Small intestine (tissue), 7 donors: ENCODE data around the gene PTPN22. TPM values are rescaled to one million over a fixed set of nuclear protein-coding genes. Genes with fewer than 3 reads are reported as not detected.

Experiments used
- DNase-seq, 2 donors: peaks; one replicate each; pipeline versions ENCODE4 v3.0.0 to v3.0.0-alpha.2; 2013
- FAIRE-seq: peaks from 2 replicates; lab custom pipeline; 2012; peaks lifted over from hg19 to GRCh38; lab: Jason Lieb, UNC
- H3K27ac ChIP-seq, 3 donors: one replicate each; pipeline ENCODE4 v1.5.1; 2013; ENCODE audit warnings: low read length in 2 of 3, mild to moderate bottlenecking in 2 of 3, control low read depth in 1 of 3, inconsistent platforms in 1 of 3, low read depth in 1 of 3, moderate library complexity in 1 of 3
- H3K27me3 ChIP-seq, 3 donors: one replicate each; pipeline ENCODE4 v1.6.1; 2013; ENCODE audit warnings: low read length in 3 of 3, inconsistent platforms in 1 of 3; ENCODE audit not compliant: control insufficient read depth in 3 of 3, insufficient read depth in 3 of 3
- H3K36me3 ChIP-seq, 3 donors: one replicate each; pipeline ENCODE4 v1.6.1; 2013; ENCODE audit warnings: low read length in 3 of 3, inconsistent platforms in 1 of 3, low read depth in 1 of 3, mild to moderate bottlenecking in 1 of 3, moderate library complexity in 1 of 3; ENCODE audit not compliant: control insufficient read depth in 3 of 3, insufficient read depth in 2 of 3
- H3K4me1 ChIP-seq, 3 donors: one replicate each; pipeline ENCODE4 v1.6.1; 2013; ENCODE audit warnings: low read length in 2 of 3, inconsistent platforms in 1 of 3, low read depth in 1 of 3, mild to moderate bottlenecking in 1 of 3, moderate library complexity in 1 of 3; ENCODE audit not compliant: control insufficient read depth in 3 of 3, insufficient read depth in 2 of 3
- H3K4me3 ChIP-seq, 3 donors: one replicate each; pipeline ENCODE4 v1.5.1; 2013; ENCODE audit warnings: low read length in 3 of 3, control low read depth in 1 of 3, inconsistent platforms in 1 of 3, low read depth in 1 of 3, mild to moderate bottlenecking in 1 of 3, moderate library complexity in 1 of 3
- H3K9me3 ChIP-seq, 2 donors: one replicate each; pipeline ENCODE4 v1.6.1; 2013; ENCODE audit warnings: low read depth in 1 of 2, low read length in 1 of 2; ENCODE audit not compliant: control insufficient read depth in 2 of 2, insufficient read depth in 1 of 2
- WGBS, 3 donors: extraction: QIAGEN DNeasy Blood & Tissue Kit; methylation state at CpG; one replicate each; pipeline ENCODE4 v1.1.7; 2013; 5-methylcytosine and 5-hydroxymethylcytosine counted together
- polyA plus RNA-seq, 4 donors: library from polyadenylated mRNA; stranded (reverse) in 3 of 4; unstranded in 1 of 4; fragments of 200-250 nt in 3 of 4; fragments of 120-200 nt in 1 of 4; gene quantifications; one replicate each; pipeline versions ENCODE4 v1.2.1 to v1.2.3, GENCODE V29; 2013
- donor health status: healthy with polysubstance abuse.
- donor health status: control.
- donor health status: control.
- donor health status: Bipolar disorder and iron deficiency.
- donor health status: healthy.

Gene PTPN22
- polyA plus RNA-seq, 4 donors: 2.0 to 20.1 (median 8.4) TPM

GRCh38 chr1:113821916-113822315 is 49.6 kb downstream of the PTPN22 start:
- Histone ChIP-seq H3K36me3 (peaks cover 0 to 11% (median 0%) of the 10 kb centered on the region in 3 donors), H3K27ac (no peak overlapping the region), H3K27me3 (no peaks in the 10 kb centered on the region), H3K4me3 (no peak overlapping the region), H3K9me3 (no peaks in the 10 kb centered on the region), H3K4me1 (no peaks in the 10 kb centered on the region)
- no peak for FAIRE-seq
- WGBS, 3 donors: 63 to 81% (median 79%) methylated on average over 1 of the region's 1 CpG
- DNase-seq: no peak

GRCh38 chr1:113818578-113818977 is 52.9 kb downstream of the PTPN22 start:
- H3K27me3 ChIP-seq: no peaks in the 10 kb centered on the region
- DNase-seq: no peak
- H3K27ac ChIP-seq: no peak overlapping the region
- peaks cover 0 to 10% (median 0%) of the 10 kb centered on the region in 3 donors for H3K36me3 ChIP-seq
- no peak overlapping the region for H3K4me3 ChIP-seq
- no peak for FAIRE-seq
- no peaks in the 10 kb centered on the region for H3K4me1 ChIP-seq
- WGBS, 3 donors: 92 to 98% (median 94%) methylated on average over 2 of the region's 2 CpGs
- no peaks in the 10 kb centered on the region for H3K9me3 ChIP-seq

GRCh38 chr1:113813218-113813617 is 58.3 kb downstream of the PTPN22 start:
- FAIRE-seq (no peak), DNase-seq (no peak)
- H3K27ac ChIP-seq: no peak overlapping the region
- 92 to 97% (median 95%) methylated on average over 15 of the region's 15 CpGs for WGBS, 3 donors
- H3K36me3 ChIP-seq: peaks cover 0 to 2% (median 0%) of the 10 kb centered on the region in 3 donors
- H3K4me3 ChIP-seq: no peak overlapping the region
- no peaks in the 10 kb centered on the region for H3K27me3 ChIP-seq
- no peaks in the 10 kb centered on the region for H3K9me3 ChIP-seq
- peaks cover 3 to 9% (median 4%) of the 10 kb centered on the region in 3 donors for H3K4me1 ChIP-seq

GRCh38 chr1:113812661-113813135 is 58.8 kb downstream of the PTPN22 start:
- Histone ChIP-seq H3K36me3 (peaks cover 0 to 2% (median 0%) of the 10 kb centered on the region in 3 donors), H3K9me3 (no peaks in the 10 kb centered on the region), H3K4me3 (peak overlapping the region; percentile 1 to 57 (median 27)), H3K4me1 (peaks cover 3 to 9% (median 4%) of the 10 kb centered on the region in 3 donors), H3K27me3 (no peaks in the 10 kb centered on the region), H3K27ac (peak overlapping the region in 2 of 3 donors; percentile 79 to 89)
- FAIRE-seq: no peak
- 24 to 34% (median 26%) methylated on average over 13 of the region's 13 CpGs for WGBS, 3 donors
- no peak for DNase-seq

- FAIRE-seq (peak; percentile 5), DNase-seq (peak; percentile 99 to 100)
- 0% methylated on average over 69 to 82 of the region's 82 CpGs for WGBS, 3 donors
- Histone ChIP-seq H3K27ac (peak within 1 kb of the TSS; percentile 90 to 98 (median 96)), H3K36me3 (peaks cover 0 to 3% (median 2%) of the 10 kb centered on the region in 3 donors), H3K4me1 (peaks cover 3 to 9% (median 4%) of the 10 kb centered on the region in 3 donors), H3K9me3 (no peaks in the 10 kb centered on the region), H3K27me3 (no peaks in the 10 kb centered on the region), H3K4me3 (peak within 1 kb of the TSS; percentile 83 to 95 (median 90))
Observed at GRCh38 chr1:113811888-113812660, 59.4 kb downstream of the PTPN22 start, which contains the start of gene RSBN1. RSBN1 (minus strand) TSS chr1:113812476; CDS start chr1:113812412, 64 bp downstream.

GRCh38 chr1:113811156-113811887 is 60.2 kb downstream of the PTPN22 start:
- H3K9me3 ChIP-seq: no peaks in the 10 kb centered on the region
- DNase-seq (peak; percentile 51 to 85), FAIRE-seq (no peak)
- H3K27me3 ChIP-seq: no peaks in the 10 kb centered on the region
- peak overlapping the region; percentile 90 to 98 (median 96) for H3K27ac ChIP-seq
- 0 to 1% (median 1%) methylated on average over 29 of the region's 29 CpGs for WGBS, 3 donors
- H3K4me1 ChIP-seq: peaks cover 3 to 9% (median 4%) of the 10 kb centered on the region in 3 donors
- peaks cover 0 to 8% (median 2%) of the 10 kb centered on the region in 3 donors for H3K36me3 ChIP-seq
- H3K4me3 ChIP-seq: peak overlapping the region; percentile 83 to 95 (median 90)

GRCh38 chr1:113809670-113810602 is 61.6 kb downstream of the PTPN22 start:
- FAIRE-seq (no peak), DNase-seq (peak; percentile 85 to 86)
- WGBS, 3 donors: 14 to 34% (median 15%) methylated on average over 5 of the region's 5 CpGs
- H3K36me3 ChIP-seq: peaks cover 0 to 10% (median 2%) of the 10 kb centered on the region in 3 donors
- H3K27me3 ChIP-seq: no peaks in the 10 kb centered on the region
- H3K4me1 ChIP-seq: peaks cover 3 to 13% (median 4%) of the 10 kb centered on the region in 3 donors
- H3K27ac ChIP-seq: peak overlapping the region in 2 of 3 donors; percentile 55 to 96
- H3K4me3 ChIP-seq: peak overlapping the region in 2 of 3 donors; percentile 43 to 95
- no peaks in the 10 kb centered on the region for H3K9me3 ChIP-seq
